GM12864 (cell line): ENCODE data around the gene MAPRE3.

ENCODE experiments used
- DNase-seq: peaks from one replicate; pipeline ENCODE4 v3.0.0-alpha.2; 2011; ENCODE audit warnings: low read depth
- H3K4me3 ChIP-seq: 2 replicates; pipeline ENCODE4 v1.5.1; 2011; ENCODE audit warnings: mild to moderate bottlenecking, low read depth, low read length, control low read depth
- CTCF ChIP-seq: IDR thresholded peaks from 2 replicates; pipeline ENCODE4 v1.5.1; 2011; ENCODE audit warnings: low read depth, mild to moderate bottlenecking, moderate library complexity, low read length, control low read depth, inconsistent platforms; ENCODE audit errors: missing control alignments

The MAPRE3 gene

GRCh38 chr2:27001950-27002349, 31.5 kb downstream of the MAPRE3 start:
- DNase-seq: no peak
- TF ChIP-seq CTCF: no peak
- H3K4me3 ChIP-seq: no peak overlapping the region

GRCh38 chr2:27003007-27003406, 32.6 kb downstream of the MAPRE3 start:
- TF ChIP-seq CTCF: no peak

GRCh38 chr2:27003857-27004256, 33.4 kb downstream of the MAPRE3 start:
- no peak overlapping the region for H3K4me3 ChIP-seq
- DNase-seq: no peak
- TF ChIP-seq CTCF: no peak

More at GRCh38 chr2:27003007-27003406, 32.6 kb downstream of the MAPRE3 start:
- H3K4me3 ChIP-seq: no peak overlapping the region
- no peak for DNase-seq

- TF ChIP-seq CTCF: no peak
- no peak for DNase-seq
- no peak overlapping the region for H3K4me3 ChIP-seq
Measured at GRCh38 chr2:27006602-27007415, 36.4 kb downstream of the MAPRE3 start.

GRCh38 chr2:27007416-27008374, 37.3 kb downstream of the MAPRE3 start:
- no peak for DNase-seq
- no peak overlapping the region for H3K4me3 ChIP-seq
- no peak for TF ChIP-seq CTCF

GRCh38 chr2:27008678-27009077, 38.2 kb downstream of the MAPRE3 start:
- no peak for DNase-seq
- H3K4me3 ChIP-seq: no peak overlapping the region
- no peak for TF ChIP-seq CTCF
